GM18511 (cell line): ENCODE data around the gene WDFY1.

Experiments
- ATAC-seq: cut with Tn5 transposase; IDR thresholded peaks from one replicate; pipeline ENCODE4 v1.9.1; 2021; ENCODE audit warnings: mild to moderate bottlenecking, moderate library complexity; ENCODE audit not compliant: unreplicated experiment

Gene WDFY1

GRCh38 chr2:223865124-223865523 lies 80.0 kb downstream of the WDFY1 start:
- no peak for ATAC-seq

GRCh38 chr2:223863491-223863890 lies 81.6 kb downstream of the WDFY1 start:
- no peak for ATAC-seq

GRCh38 chr2:223860809-223861738 lies 84.1 kb downstream of the WDFY1 start:
- no peak for ATAC-seq

DNA sequence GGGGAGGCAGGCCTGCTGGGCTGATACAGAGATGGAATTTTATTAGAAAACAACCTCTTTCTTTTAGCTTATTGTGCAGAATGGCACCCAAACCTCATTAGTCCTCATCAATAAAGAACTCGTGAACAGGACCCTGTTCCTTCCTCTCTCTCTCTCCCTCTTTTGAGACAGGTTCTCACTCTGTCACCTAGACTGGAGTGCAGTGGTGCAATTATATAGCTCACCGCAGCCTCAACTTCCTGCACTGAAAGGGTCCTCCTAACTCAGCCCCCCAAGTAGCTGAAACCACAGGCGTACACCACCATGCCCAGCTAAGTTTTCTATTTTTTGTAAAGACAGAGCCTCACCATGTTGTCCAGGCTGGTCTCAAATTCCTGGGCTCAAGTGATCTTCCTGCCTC lies 86.1 kb downstream of the WDFY1 start:
- no peak for ATAC-seq

- peak; percentile 35 for ATAC-seq
Measured at GRCh38 chr2:223856584-223856983, 88.6 kb downstream of the WDFY1 start.

DNA sequence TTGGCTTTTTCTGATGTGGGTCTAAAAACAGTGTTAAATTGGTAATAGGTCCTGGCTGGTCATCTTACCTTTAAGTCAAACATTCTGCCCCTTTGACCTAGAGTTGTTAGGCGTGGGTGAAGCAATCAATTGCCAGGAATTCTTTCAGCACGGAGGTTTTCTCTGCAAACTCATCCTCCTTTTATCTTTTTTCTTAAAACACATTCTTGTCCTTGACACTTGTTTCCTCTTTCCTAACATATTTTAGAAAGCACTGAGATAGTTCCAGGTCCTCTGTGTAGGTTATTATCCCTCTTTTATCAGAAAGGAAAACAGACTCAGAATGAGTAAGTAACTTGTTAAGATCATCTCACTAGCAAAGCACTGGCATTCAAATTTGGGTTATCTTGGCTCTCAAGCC lies 89.1 kb downstream of the WDFY1 start:
- no peak for ATAC-seq

GRCh38 chr2:223855426-223855825 lies 89.7 kb downstream of the WDFY1 start:
- no peak for ATAC-seq

DNA sequence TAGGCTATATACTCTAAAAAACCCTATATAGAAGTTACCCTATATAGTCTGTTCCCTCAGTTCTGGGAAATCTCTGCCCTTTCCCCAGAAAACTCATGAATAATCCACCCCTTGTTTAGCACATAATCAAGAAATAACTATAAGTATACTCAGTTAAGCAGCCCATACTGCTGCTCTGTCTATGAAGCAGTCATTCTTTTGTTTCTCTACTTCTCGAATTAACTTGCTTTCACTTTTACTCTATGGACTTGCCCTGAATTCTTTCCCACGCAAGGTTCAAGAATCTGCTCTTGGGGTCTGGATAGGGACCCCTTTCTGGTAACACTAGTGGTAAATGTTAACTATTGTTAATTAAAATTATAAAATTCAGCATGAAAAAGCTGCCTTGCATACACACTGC lies 90.4 kb downstream of the WDFY1 start:
- ATAC-seq: peak; percentile 65

- no peak for ATAC-seq
Measured at GRCh38 chr2:223853425-223853837, 91.7 kb downstream of the WDFY1 start.

DNA sequence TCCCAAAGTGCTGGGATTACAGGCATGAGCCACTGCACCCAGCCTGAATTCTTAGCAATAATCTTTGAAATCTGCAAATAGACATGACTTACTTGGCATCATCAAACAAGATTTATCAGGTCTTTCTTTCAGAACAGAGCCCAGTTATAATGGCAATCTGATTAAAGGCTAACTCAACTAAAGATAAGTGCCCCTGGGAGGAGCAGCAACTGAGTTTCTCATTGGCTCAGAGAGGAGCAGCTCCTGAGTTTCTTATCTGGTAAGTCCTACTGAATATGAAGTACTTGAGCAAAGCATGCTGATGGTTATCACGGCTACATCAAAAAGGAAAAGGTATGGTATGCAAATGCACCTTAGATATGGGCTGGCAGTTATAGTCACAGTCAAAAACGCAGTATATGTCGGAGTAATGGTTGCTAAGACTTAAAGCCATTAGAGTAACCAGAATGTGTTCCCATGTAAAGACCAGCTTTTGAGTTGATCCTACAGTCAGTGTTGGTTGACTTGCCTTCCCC lies 92.8 kb downstream of the WDFY1 start:
- no peak for ATAC-seq

- no peak for ATAC-seq
Measured at GRCh38 chr2:223847410-223847809, 97.7 kb downstream of the WDFY1 start.

DNA sequence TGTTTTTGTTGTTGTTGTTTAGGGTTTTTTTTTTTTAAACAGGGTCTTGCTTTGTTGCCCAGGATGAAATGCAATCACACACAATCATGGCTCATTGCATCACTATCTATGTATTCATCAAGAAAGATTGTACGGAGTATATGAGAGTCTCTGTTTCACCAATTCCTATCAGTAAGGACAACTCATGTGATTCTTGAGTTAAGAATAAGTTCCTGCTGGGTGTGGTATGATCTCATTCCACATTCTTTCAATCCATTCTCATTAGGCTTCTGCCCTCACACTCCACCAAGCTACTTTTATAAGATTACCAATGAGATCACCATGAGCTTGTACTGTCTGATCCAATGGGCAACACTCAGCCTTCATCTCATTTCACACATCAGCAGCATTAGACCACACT lies 98.6 kb downstream of the WDFY1 start:
- no peak for ATAC-seq

DNA sequence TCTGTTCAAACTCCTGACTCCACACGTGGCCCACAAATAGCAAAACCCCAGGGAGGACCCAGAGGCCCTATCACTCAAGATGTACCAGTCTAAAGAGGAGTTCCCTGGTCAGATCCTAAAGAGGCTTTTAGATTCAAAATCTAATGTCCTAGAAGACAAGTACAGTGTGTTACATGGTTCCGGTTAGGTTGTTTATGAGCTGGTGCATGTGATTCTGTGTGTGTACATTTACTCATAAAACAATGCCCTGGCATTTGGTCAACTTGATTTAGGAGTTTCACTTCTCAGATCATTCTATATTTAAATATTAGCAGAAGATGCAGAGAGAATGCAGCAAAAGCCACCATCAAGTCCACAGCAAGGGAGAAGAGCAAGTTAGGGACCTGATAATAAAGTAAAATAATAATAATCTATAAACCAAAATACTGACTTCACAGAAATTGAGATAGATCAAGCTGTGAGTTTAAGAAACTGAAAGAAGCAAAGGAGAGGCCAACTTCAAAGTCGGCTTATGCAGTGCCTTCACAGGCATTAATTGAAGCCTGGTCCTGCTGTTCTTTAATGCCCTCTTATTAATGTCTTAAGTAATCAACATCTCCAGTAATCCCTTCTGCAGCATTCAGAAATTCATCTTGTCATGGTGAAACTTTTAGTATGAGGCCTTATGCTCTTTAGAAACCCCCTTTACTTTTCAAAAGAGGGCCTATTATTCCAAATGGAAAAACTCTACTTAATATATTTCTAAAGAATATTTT lies 103.5 kb downstream of the WDFY1 start:
- ATAC-seq: peak; percentile 32

GRCh38 chr2:223837287-223838061 lies 107.7 kb downstream of the WDFY1 start, which contains the start of gene AP1S3:
Gene AP1S3 (minus strand): TSS chr2:223837582. CDS start chr2:223837450, 132 bp downstream.
- peak; percentile 76 for ATAC-seq

DNA sequence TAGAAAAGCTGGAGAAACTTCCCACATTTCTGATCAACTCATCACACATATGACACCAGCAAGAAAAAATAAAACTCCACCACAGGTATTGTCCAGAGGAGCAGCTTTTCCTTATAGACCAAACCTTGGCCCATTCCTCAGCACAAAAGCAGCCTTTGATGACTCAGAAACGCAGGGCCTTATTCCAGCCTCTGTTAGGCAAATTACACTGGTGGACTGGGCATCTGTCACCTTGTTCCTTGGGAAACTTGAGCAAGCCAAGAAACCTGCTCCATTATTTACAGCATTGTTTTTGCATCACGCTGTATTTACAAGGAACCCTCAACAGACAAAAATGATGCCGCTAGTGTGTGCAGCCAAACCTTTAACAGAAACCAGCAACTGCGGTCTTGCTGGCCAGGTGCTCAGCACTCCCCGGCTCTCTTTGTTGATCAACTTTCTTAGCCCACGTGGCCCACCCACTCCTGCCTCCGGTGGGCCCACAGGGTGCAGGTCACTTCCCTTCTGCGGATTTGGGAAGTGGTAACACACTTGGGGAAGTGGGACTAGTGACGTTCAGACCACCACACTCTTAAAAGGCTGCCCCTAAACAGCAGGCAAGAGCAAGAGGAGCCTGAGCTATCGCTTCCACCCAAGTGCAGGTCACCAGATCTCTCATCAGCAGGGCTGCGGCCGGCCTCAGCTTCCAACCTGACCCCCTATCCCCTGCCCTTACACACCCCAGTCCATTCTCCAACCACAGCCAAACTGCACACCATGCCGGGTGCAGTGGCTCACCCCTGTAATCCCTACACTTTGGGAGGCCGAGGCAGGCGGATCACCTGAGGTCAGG lies 109.2 kb downstream of the WDFY1 start:
- ATAC-seq: peak; percentile 64

DNA sequence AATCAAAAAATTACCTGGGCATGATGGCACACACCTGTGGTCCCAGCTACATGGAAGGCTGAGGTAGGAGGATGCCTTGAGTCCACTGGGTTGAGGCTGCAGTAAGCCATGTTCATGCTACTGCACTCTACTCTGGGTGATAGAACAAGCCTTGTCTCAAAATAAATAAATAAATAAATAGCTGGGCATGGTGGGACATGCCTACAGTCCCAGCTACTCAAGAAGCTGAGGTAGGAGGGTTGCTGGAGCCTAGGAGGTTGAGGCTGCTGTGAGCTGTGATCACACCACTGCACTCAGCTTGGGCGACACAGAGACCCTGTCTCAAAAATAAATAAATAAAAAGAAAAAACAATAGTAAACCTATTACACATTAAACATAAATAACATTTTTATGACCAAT lies 110.7 kb downstream of the WDFY1 start:
- no peak for ATAC-seq

DNA sequence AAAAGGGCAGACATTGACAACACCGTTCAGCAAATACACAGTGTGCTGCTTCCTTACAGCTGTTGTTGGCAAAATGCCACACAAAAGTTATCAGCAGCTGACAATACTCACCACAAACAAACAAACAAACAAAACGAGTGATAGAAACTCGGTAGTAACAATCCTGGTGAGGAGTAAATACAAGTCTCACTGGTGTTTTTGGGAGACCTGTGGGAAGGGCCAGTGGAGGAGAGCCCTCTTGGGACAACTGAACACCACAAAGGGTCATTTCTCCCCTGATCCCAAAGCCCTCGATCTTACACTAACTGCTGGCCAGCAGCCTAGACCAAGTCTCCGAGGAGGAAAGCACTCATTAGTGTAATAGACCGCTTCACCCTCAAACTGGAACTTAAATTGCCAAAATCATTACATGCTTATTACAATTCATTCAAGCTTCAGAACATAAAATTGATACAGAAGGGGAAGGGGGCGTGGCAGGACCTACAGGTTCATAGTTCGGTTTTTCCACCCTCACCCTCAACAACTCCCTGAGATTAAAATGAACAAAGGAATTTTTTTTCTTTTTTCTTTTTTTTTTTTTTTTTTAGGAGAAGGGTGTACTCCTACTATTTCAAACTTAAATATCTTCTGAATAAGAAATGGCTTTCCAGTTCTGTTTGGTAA lies 112.8 kb downstream of the WDFY1 start:
- no peak for ATAC-seq

- ATAC-seq: no peak
Measured at GRCh38 chr2:223829128-223829527, 116.0 kb downstream of the WDFY1 start.

- ATAC-seq: no peak
Measured at GRCh38 chr2:223828314-223828713, 116.8 kb downstream of the WDFY1 start.
